Activated CD8-positive, alpha-beta T cell treated with anti-CD3 and anti-CD28 coated beads for 36 hours (primary cell): ENCODE measurements around the gene TMEM40. TPM values are rescaled to one million over a fixed set of nuclear protein-coding genes. Genes with fewer than 3 reads are reported as not detected.

Experiments
- ATAC-seq: fragments of 200-7000 bp; cut with Tn5 transposase; one replicate; pipeline ENCODE4 v1.10.0; 2021; ENCODE audit warnings: mild to moderate bottlenecking, moderate library complexity
- CTCF ChIA-PET: fragments of 350-600 bp; sonication (Branson Sonifier 250); formaldehyde crosslinking; loops from one replicate; lab custom pipeline; 2021; ENCODE audit warnings: antibody characterized with exemption; lab: Charles Lee
- POLR2A ChIA-PET: fragments of 350-600 bp; sonication (Branson Sonifier 250); formaldehyde crosslinking; loops from one replicate; lab custom pipeline; 2021; ENCODE audit warnings: antibody characterized with exemption; lab: Charles Lee
- DNase-seq: peaks from one replicate; pipeline ENCODE4 v3.0.0-alpha.2; 2020
- H3K27ac Mint-ChIP-seq: one replicate; pipeline ENCODE4 v1.8.0; 2021; ENCODE audit warnings: mild to moderate bottlenecking, mixed read lengths
- H3K27me3 Mint-ChIP-seq: one replicate; pipeline ENCODE4 v1.8.0; 2021; ENCODE audit warnings: mixed read lengths
- H3K36me3 Mint-ChIP-seq: one replicate; pipeline ENCODE4 v1.8.0; 2021; ENCODE audit warnings: low read depth, mixed read lengths
- H3K4me1 Mint-ChIP-seq: one replicate; pipeline ENCODE4 v1.8.0; 2021; ENCODE audit warnings: low read depth, mixed read lengths
- H3K4me3 Mint-ChIP-seq: one replicate; pipeline ENCODE4 v1.8.0; 2021; ENCODE audit warnings: mild to moderate bottlenecking, moderate library complexity, mixed read lengths
- H3K9me3 Mint-ChIP-seq: one replicate; pipeline ENCODE4 v1.8.0; 2021; ENCODE audit warnings: mixed read lengths
- CTCF ChIP-seq: fragments of 200-600 bp; IDR thresholded peaks from one replicate; pipeline ENCODE4 v1.8.0; 2022; ENCODE audit warnings: antibody characterized with exemption, mild to moderate bottlenecking
- intact Hi-C: fragments of 100-400 bp; cut with micrococcal nuclease; formaldehyde crosslinking; loops from one replicate; pipeline ENCODE4 v1.10.0; 2022
- total RNA-seq, 2 experiments: library from RNA; stranded (reverse); gene quantifications; one replicate each; pipeline ENCODE4 v1.2.3, GENCODE V29; 2021

Gene TMEM40
- total RNA-seq, 2 experiments from 2014 or later, result not detected

- ChIA-PET CTCF (no interaction called here), POLR2A (interaction anchor here (0.8 kb wide), 1 partner anchor 416 kb away, joined by 3 read pairs; no protein-coding TSS in a partner anchor)
- H3K4me1 Mint-ChIP-seq, result no peaks in the 10 kb centered on the region
Measured at GRCh38 chr3:12734960-12735359, 24.1 kb downstream of the TMEM40 start.

GRCh38 chr3:12733566-12733965, 25.5 kb downstream of the TMEM40 start:
- H3K4me3 Mint-ChIP-seq, result no peak overlapping the region
- H3K36me3 Mint-ChIP-seq, result no peaks in the 10 kb centered on the region
- intact Hi-C loops, result no loop called here
- H3K27me3 Mint-ChIP-seq, result peaks cover 1% of the 10 kb centered on the region
- DNase-seq (no peak), ATAC-seq (no peak)
- H3K9me3 Mint-ChIP-seq, result no peaks in the 10 kb centered on the region
- no peak overlapping the region for H3K27ac Mint-ChIP-seq
- H3K4me1 Mint-ChIP-seq, result no peaks in the 10 kb centered on the region
- ChIA-PET CTCF (no interaction called here), POLR2A (no interaction called here)
- TF ChIP-seq CTCF, result no peak

More at GRCh38 chr3:12734960-12735359, 24.1 kb downstream of the TMEM40 start:
- Mint-ChIP-seq H3K36me3 (no peaks in the 10 kb centered on the region), H3K9me3 (no peaks in the 10 kb centered on the region), H3K27me3 (peaks cover 1% of the 10 kb centered on the region), H3K27ac (no peak overlapping the region), H3K4me3 (no peak overlapping the region)
- no peak for ATAC-seq
- intact Hi-C loops, result no loop called here
- no peak for TF ChIP-seq CTCF
- DNase-seq, result no peak

GRCh38 chr3:12730506-12731242, 28.4 kb downstream of the TMEM40 start:
- no peak for TF ChIP-seq CTCF
- POLR2A ChIA-PET, result no interaction called here
- no peaks in the 10 kb centered on the region for H3K4me1 Mint-ChIP-seq
- CTCF ChIA-PET, result no interaction called here
- DNase-seq, result no peak
- no peak overlapping the region for H3K27ac Mint-ChIP-seq
- H3K36me3 Mint-ChIP-seq, result no peaks in the 10 kb centered on the region
- no peak overlapping the region for H3K4me3 Mint-ChIP-seq
- intact Hi-C loops, result no loop called here
- no peaks in the 10 kb centered on the region for H3K9me3 Mint-ChIP-seq
- no peak for ATAC-seq
- peaks cover 1% of the 10 kb centered on the region for H3K27me3 Mint-ChIP-seq

GRCh38 chr3:12729051-12729651, 29.9 kb downstream of the TMEM40 start:
- H3K4me1 Mint-ChIP-seq, result no peaks in the 10 kb centered on the region
- H3K9me3 Mint-ChIP-seq, result no peaks in the 10 kb centered on the region
- no peak overlapping the region for H3K4me3 Mint-ChIP-seq
- ATAC-seq (no peak), DNase-seq (no peak)
- TF ChIP-seq CTCF, result no peak
- H3K36me3 Mint-ChIP-seq, result no peaks in the 10 kb centered on the region
- H3K27me3 Mint-ChIP-seq, result peaks cover 1% of the 10 kb centered on the region
- intact Hi-C loops, result no loop called here
- ChIA-PET CTCF (interaction anchor here (1.2 to 1.6 kb wide), 3 partner anchors 9 to 58 kb away, joined by 5 to 9 read pairs (median 6); no protein-coding TSS in a partner anchor), POLR2A (no interaction called here)
- H3K27ac Mint-ChIP-seq, result no peak overlapping the region

GRCh38 chr3:12727937-12728336, 31.1 kb downstream of the TMEM40 start:
- ATAC-seq, result no peak

More at GRCh38 chr3:12727937-12728336, 31.1 kb downstream of the TMEM40 start:
- Mint-ChIP-seq H3K4me1 (no peaks in the 10 kb centered on the region), H3K27ac (no peak overlapping the region), H3K9me3 (no peaks in the 10 kb centered on the region), H3K36me3 (no peaks in the 10 kb centered on the region), H3K27me3 (peaks cover 1% of the 10 kb centered on the region), H3K4me3 (no peak overlapping the region)
- no peak for TF ChIP-seq CTCF
- intact Hi-C loops, result no loop called here
- POLR2A ChIA-PET, result interaction anchor here (0.5 kb wide), 2 partner anchors 37 to 542 kb away, joined by 3 read pairs; no protein-coding TSS in a partner anchor
- CTCF ChIA-PET, result interaction anchor here (0.6 to 1.6 kb wide), 2 partner anchors 8 to 60 kb away, joined by 3 to 5 read pairs; no protein-coding TSS in a partner anchor
- DNase-seq, result no peak
